ENCODE measurements around the gene PRSS57. TPM values are rescaled to one million over a fixed set of nuclear protein-coding genes. Genes with fewer than 3 reads are reported as not detected.

Gene PRSS57
- polyA plus RNA-seq, 1 donor (not counting 4 experiments of a cell fraction or from before 2014, with no cell fraction given), result not detected

- Histone ChIP-seq H3K4me3 (ENCODE audit: control insufficient read depth in 2 of 3, extremely low read depth in 1 of 3, insufficient read depth in 2 of 3, low read depth in 1 of 3, low read length in 3 of 3) (no peak overlapping the region), H3K9me3 (ENCODE audit: control insufficient read depth, low read depth, low read length) (no peaks in the 10 kb centered on the region), H2AFZ (ENCODE audit: control insufficient read depth, low read length) (no peak overlapping the region), H3K79me2 (ENCODE audit: control insufficient read depth, insufficient read depth, low read length) (no peaks in the 10 kb centered on the region), H4K20me1 (ENCODE audit: control insufficient read depth, extremely low read depth, insufficient read depth, low read length) (no peaks in the 10 kb centered on the region), H3K4me2 (ENCODE audit: control insufficient read depth, extremely low read depth, insufficient read depth, low read depth, low read length) (no peak overlapping the region), H3K4me1 (ENCODE audit: control insufficient read depth, extremely low read depth, insufficient read depth, low read length) (no peaks in the 10 kb centered on the region), H3K9me1 (ENCODE audit: control insufficient read depth, extremely low read depth, insufficient read depth, low read length) (no peaks in the 10 kb centered on the region), H3K27ac (ENCODE audit: control insufficient read depth, insufficient read depth, low read length) (no peak overlapping the region), H3K36me3 (ENCODE audit: control insufficient read depth in 2 of 2, extremely low read depth in 1 of 2, insufficient read depth in 2 of 2, low read length in 2 of 2) (no peaks in the 10 kb centered on the region), H3K27me3 (ENCODE audit: control insufficient read depth, extremely low read depth, insufficient read depth, low read length) (no peaks in the 10 kb centered on the region), H3K9ac (ENCODE audit: control insufficient read depth, extremely low read depth, insufficient read depth, low read length) (no peak overlapping the region)
- DNase-seq (ENCODE audit: low read depth, low spot score) (no peak), FAIRE-seq (no peak)
- dilution Hi-C loops (cut with MboI; ENCODE audit: extremely low pct_ligation_motif_present, low sequenced_read_pairs), result no loop called here
- TF ChIP-seq EZH2 (IDR thresholded peaks at IDR 0.05; ENCODE audit: low read length) (no peak), CTCF (optimal IDR thresholded peaks at IDR 0.05 in 1 of 3, IDR thresholded peaks at IDR 0.05 in 1 of 3, conservative IDR thresholded peaks at IDR 0.05 in 1 of 3; ENCODE audit: extremely low read depth in 1 of 3, insufficient read depth in 2 of 3, low read length in 3 of 3) (no peak)
These were observed 32.8 kb upstream of the PRSS57 start for GRCh38 chr19:728011-728410.

- no peaks in the 10 kb centered on the region for H3K9me1 ChIP-seq (ENCODE audit: control insufficient read depth, extremely low read depth, insufficient read depth, low read length)
- no peak overlapping the region for H3K9ac ChIP-seq (ENCODE audit: control insufficient read depth, extremely low read depth, insufficient read depth, low read length)
- no peak overlapping the region for H3K4me2 ChIP-seq (ENCODE audit: control insufficient read depth, extremely low read depth, insufficient read depth, low read depth, low read length)
- H2AFZ ChIP-seq (ENCODE audit: control insufficient read depth, low read length), result no peak overlapping the region
- no peaks in the 10 kb centered on the region for H3K27me3 ChIP-seq (ENCODE audit: control insufficient read depth, extremely low read depth, insufficient read depth, low read length)
- H3K9me3 ChIP-seq (ENCODE audit: control insufficient read depth, low read depth, low read length), result no peaks in the 10 kb centered on the region
- H3K4me3 ChIP-seq (ENCODE audit: control insufficient read depth in 2 of 3, extremely low read depth in 1 of 3, insufficient read depth in 2 of 3, low read depth in 1 of 3, low read length in 3 of 3), result no peak overlapping the region
- DNase-seq (ENCODE audit: low read depth, low spot score) (no peak), FAIRE-seq (no peak)
- H3K4me1 ChIP-seq (ENCODE audit: control insufficient read depth, extremely low read depth, insufficient read depth, low read length), result no peaks in the 10 kb centered on the region
- H3K79me2 ChIP-seq (ENCODE audit: control insufficient read depth, insufficient read depth, low read length), result no peaks in the 10 kb centered on the region
- TF ChIP-seq EZH2 (IDR thresholded peaks at IDR 0.05; ENCODE audit: low read length), result no peak
- H4K20me1 ChIP-seq (ENCODE audit: control insufficient read depth, extremely low read depth, insufficient read depth, low read length), result no peaks in the 10 kb centered on the region
- dilution Hi-C loops (cut with MboI; ENCODE audit: extremely low pct_ligation_motif_present, low sequenced_read_pairs), result no loop called here
- H3K36me3 ChIP-seq (ENCODE audit: control insufficient read depth in 2 of 2, extremely low read depth in 1 of 2, insufficient read depth in 2 of 2, low read length in 2 of 2), result no peaks in the 10 kb centered on the region
- no peak overlapping the region for H3K27ac ChIP-seq (ENCODE audit: control insufficient read depth, insufficient read depth, low read length)
These were observed 32.0 kb upstream of the PRSS57 start for GRCh38 chr19:726993-727956.

All from keratinocyte (primary cell).